Measurements from ENCODE around the gene YBX1. TPM values are rescaled to one million over a fixed set of nuclear protein-coding genes. Genes with fewer than 3 reads are reported as not detected.

The YBX1 gene
- 582 to 659 TPM (median 593 TPM) in 3 replicates for total RNA-seq
- long read RNA-seq, transcript YBX1-201 (8 exons, 1,514 nt), result major isoform, 235 of 269 reads
- long read RNA-seq, transcript YBX1-203 (7 exons, 1,524 nt), result minor isoform, 5 of 269 reads
- long read RNA-seq, partial matches to known transcripts, result 25 of 269 reads
- long read RNA-seq, other reads (novel, unspliced or antisense), result 4 of 269 reads

DNA sequence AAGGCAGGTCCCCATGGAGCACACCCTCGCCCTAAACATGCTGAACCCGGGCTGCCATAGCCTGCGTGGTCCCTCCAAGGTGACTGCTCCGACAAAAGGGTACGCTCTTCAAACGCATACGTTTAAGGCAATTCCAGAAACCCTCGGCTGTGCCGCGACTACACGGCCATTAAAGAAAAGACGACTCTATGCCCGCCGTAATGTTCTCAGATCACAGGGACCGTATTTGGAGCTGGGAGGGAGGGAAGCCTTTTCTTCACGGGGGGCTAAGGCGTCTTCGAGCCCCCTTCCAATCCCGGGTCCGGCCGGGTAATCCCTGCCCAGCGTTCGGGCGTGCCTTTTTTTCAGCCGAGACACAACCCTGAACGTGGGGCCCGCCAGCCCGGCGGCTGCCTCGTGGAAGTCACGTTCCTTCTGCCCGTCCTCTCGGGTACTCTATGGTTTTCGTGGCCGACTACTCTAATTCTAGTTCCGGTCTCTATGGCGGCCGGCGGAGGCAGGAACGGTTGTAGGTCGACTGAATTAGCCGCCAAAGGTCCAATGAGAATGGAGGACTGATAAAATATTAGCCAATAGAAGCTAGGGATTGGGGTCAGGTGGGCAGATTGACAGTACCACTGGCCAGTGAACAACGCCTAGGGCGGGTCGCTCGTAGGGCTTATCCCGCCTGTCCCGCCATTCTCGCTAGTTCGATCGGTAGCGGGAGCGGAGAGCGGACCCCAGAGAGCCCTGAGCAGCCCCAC is at the start of gene YBX1:
Gene YBX1 (plus strand): TSS at position 678 of the 743 bp plus-strand sequence. CDS start 148 bp downstream, outside the sequence.
- no peaks in the 10 kb centered on the region for H3K27me3 Mint-ChIP-seq (ENCODE audit: low read depth)
- DNase-seq (ENCODE audit: low spot score), result peak; percentile 95
- peak within 1 kb of the TSS; percentile 91 for H3K4me3 Mint-ChIP-seq (ENCODE audit: unreplicated experiment)
- H3K9me3 Mint-ChIP-seq (ENCODE audit: low read depth), result no peaks in the 10 kb centered on the region
- H3K36me3 Mint-ChIP-seq (ENCODE audit: low read depth), result peaks cover 8% of the 10 kb centered on the region
- H3K4me1 Mint-ChIP-seq (ENCODE audit: low read depth), result peaks cover 50% of the 10 kb centered on the region
- peak within 1 kb of the TSS; percentile 95 for H3K27ac Mint-ChIP-seq (ENCODE audit: unreplicated experiment)
- TF ChIP-seq, protein P1, sequence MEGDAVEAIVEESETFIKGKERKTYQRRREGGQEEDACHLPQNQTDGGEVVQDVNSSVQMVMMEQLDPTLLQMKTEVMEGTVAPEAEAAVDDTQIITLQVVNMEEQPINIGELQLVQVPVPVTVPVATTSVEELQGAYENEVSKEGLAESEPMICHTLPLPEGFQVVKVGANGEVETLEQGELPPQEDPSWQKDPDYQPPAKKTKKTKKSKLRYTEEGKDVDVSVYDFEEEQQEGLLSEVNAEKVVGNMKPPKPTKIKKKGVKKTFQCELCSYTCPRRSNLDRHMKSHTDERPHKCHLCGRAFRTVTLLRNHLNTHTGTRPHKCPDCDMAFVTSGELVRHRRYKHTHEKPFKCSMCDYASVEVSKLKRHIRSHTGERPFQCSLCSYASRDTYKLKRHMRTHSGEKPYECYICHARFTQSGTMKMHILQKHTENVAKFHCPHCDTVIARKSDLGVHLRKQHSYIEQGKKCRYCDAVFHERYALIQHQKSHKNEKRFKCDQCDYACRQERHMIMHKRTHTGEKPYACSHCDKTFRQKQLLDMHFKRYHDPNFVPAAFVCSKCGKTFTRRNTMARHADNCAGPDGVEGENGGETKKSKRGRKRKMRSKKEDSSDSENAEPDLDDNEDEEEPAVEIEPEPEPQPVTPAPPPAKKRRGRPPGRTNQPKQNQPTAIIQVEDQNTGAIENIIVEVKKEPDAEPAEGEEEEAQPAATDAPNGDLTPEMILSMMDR (IDR thresholded peaks at IDR 0.05), result no peak

DNA sequence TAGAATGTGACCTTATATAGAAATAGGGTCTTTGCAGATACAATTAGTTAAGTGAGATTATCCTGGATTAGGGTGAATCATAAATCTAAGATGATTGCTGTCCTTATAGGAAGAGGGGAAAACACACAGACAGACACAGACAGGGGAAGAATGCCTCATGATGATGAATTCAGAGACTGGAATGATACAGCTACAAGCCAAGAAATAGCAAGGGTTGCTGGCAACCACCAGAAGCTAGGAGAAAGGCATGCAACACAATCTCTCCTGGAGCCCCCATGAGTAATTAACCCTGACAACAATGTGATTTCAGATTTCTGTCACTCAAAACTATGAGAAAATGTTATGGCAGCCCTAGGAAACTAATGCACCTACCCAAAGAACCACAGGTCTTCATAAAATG is 43.1 kb upstream of the YBX1 start:
- no peak overlapping the region for H3K27ac Mint-ChIP-seq (ENCODE audit: unreplicated experiment)
- H3K36me3 Mint-ChIP-seq (ENCODE audit: low read depth), result no peaks in the 10 kb centered on the region
- no peaks in the 10 kb centered on the region for H3K4me1 Mint-ChIP-seq (ENCODE audit: low read depth)
- TF ChIP-seq, protein P1 (IDR thresholded peaks at IDR 0.05), result no peak
- H3K27me3 Mint-ChIP-seq (ENCODE audit: low read depth), result no peaks in the 10 kb centered on the region
- no peak overlapping the region for H3K4me3 Mint-ChIP-seq (ENCODE audit: unreplicated experiment)
- DNase-seq (ENCODE audit: low spot score), result no peak
- H3K9me3 Mint-ChIP-seq (ENCODE audit: low read depth), result no peaks in the 10 kb centered on the region

DNA sequence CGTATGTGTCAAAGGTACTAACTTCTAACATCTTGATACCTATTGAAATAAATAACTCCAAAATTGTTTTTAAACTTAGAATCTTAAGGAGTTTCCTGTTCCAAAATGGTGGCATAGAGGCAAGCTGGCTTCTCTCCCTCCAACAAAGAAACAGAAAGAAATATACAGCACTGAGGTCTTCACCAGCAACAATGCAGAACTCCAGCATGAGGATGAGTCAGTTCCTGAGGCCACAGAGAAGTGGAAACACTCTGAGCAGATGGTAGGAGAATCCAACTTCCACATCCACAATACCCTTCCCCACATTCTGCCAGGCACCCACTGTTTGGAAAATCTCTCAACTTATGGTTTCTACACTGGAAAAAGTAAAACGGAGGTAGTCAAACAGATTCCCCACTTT is 36.2 kb upstream of the YBX1 start:
- DNase-seq (ENCODE audit: low spot score), result no peak
- Mint-ChIP-seq H3K27ac (ENCODE audit: unreplicated experiment) (no peak overlapping the region), H3K4me3 (ENCODE audit: unreplicated experiment) (no peak overlapping the region), H3K4me1 (ENCODE audit: low read depth) (no peaks in the 10 kb centered on the region), H3K36me3 (ENCODE audit: low read depth) (peaks cover 10% of the 10 kb centered on the region), H3K9me3 (ENCODE audit: low read depth) (peaks cover 13% of the 10 kb centered on the region), H3K27me3 (ENCODE audit: low read depth) (peaks cover 20% of the 10 kb centered on the region)
- TF ChIP-seq, protein P1 (IDR thresholded peaks at IDR 0.05), result no peak

DNA sequence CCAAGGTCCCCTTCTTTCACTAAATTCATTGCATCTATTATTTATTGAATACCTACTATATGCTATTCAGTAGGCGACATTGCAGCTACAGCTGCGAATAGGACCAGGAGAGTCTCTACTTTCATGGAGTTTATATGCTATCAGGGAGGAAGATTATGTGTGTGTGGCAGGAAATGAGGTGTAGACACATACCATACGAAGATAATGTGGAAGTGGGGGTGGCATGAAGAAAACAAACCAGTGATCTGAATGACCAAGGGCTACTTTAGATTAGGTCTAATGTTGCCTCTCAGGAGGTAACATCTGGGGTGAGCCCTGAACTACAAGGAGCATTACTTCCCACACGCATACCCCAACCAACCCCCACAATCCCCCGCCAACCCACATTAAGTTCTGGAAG is 25.0 kb upstream of the YBX1 start:
- peak overlapping the region; percentile 99 for H3K27ac Mint-ChIP-seq (ENCODE audit: unreplicated experiment)

More for the DNA sequence above, 25.0 kb upstream of the YBX1 start:
- TF ChIP-seq, protein P1 (IDR thresholded peaks at IDR 0.05), result no peak
- no peak for DNase-seq (ENCODE audit: low spot score)
- Mint-ChIP-seq H3K9me3 (ENCODE audit: low read depth) (no peaks in the 10 kb centered on the region), H3K4me3 (ENCODE audit: unreplicated experiment) (peak overlapping the region; percentile 91), H3K36me3 (ENCODE audit: low read depth) (peaks cover 7% of the 10 kb centered on the region), H3K27me3 (ENCODE audit: low read depth) (peaks cover 5% of the 10 kb centered on the region), H3K4me1 (ENCODE audit: low read depth) (peaks cover 17% of the 10 kb centered on the region)
